H1 (cell line): ENCODE data around the gene MAPK8IP1. TPM values are rescaled to one million over a fixed set of nuclear protein-coding genes. Genes with fewer than 3 reads are reported as not detected.

ENCODE experiments used
- CTCF ChIA-PET: fragments of 300-600 bp; sonication (Branson Sonifier 250); formaldehyde crosslinking; loops from one replicate; lab custom pipeline; 2021; ENCODE audit not compliant: partially characterized antibody; lab: Charles Lee
- POLR2A ChIA-PET: fragments of 300-600 bp; sonication (Branson Sonifier 250); formaldehyde crosslinking; loops from one replicate; lab custom pipeline; 2021; ENCODE audit warnings: inconsistent platforms; ENCODE audit not compliant: partially characterized antibody; lab: Charles Lee
- DNase-seq, 2 experiments: peaks; one replicate each; pipeline versions ENCODE4 v3.0.0 to v3.0.0-alpha.2; 2010 to 2022; ENCODE audit warnings: low spot score in 2 of 2, low read depth in 1 of 2, mixed read lengths in 1 of 2
- FAIRE-seq: peaks from 2 replicates; lab custom pipeline; 2011; peaks lifted over from hg19 to GRCh38; lab: Jason Lieb, UNC
- H2AFZ ChIP-seq: 2 replicates; pipeline ENCODE4 v1.8.1; 2012; ENCODE audit warnings: low read length, inconsistent platforms
- H2AK5ac ChIP-seq: 2 replicates; pipeline ENCODE4 v1.6.1; 2013; ENCODE audit warnings: low read depth, low read length
- H2BK120ac ChIP-seq: replicated peaks from 2 replicates; pipeline ENCODE3; 2013; ENCODE audit warnings: low read depth, low read length, inconsistent platforms
- H2BK12ac ChIP-seq: 2 replicates; pipeline ENCODE4 v1.6.1; 2013; ENCODE audit warnings: low read depth, low read length
- H2BK15ac ChIP-seq: 2 replicates; pipeline ENCODE4 v1.6.1; 2013; ENCODE audit warnings: low read length
- H2BK20ac ChIP-seq: 2 replicates; pipeline ENCODE4 v1.6.1; 2013; ENCODE audit warnings: low read length
- H2BK5ac ChIP-seq: 2 replicates; pipeline ENCODE4 v1.6.1; 2013; ENCODE audit warnings: low read depth, low read length
- H3K14ac ChIP-seq: 2 replicates; pipeline ENCODE4 v1.6.1; 2013; ENCODE audit warnings: inconsistent platforms; ENCODE audit not compliant: insufficient read length
- H3K18ac ChIP-seq: 2 replicates; pipeline ENCODE4 v1.6.1; 2013; ENCODE audit warnings: low read length; ENCODE audit errors: extremely low read depth
- H3K23ac ChIP-seq: 2 replicates; pipeline ENCODE4 v1.6.1; 2013; ENCODE audit warnings: inconsistent platforms; ENCODE audit not compliant: insufficient read length
- H3K23me2 ChIP-seq: 2 replicates; pipeline ENCODE4 v1.6.1; 2013; ENCODE audit warnings: low read depth, low read length
- H3K27ac ChIP-seq: 2 replicates; pipeline ENCODE4 v1.6.1; 2011; ENCODE audit warnings: low read depth, low read length, inconsistent platforms
- H3K27me3 ChIP-seq, 4 experiments: replicated peaks in 1 of 4; 1 replicate in 1 of 4; 2 replicates in 3 of 4; pipeline versions ENCODE4 v1.6.1 to v1.8.1; 2011 to 2013; ENCODE audit warnings: low read length in 3 of 4, mild to moderate bottlenecking in 3 of 4, inconsistent platforms in 2 of 4, mixed read lengths in 2 of 4, moderate library complexity in 1 of 4; ENCODE audit not compliant: control insufficient read depth in 3 of 4, insufficient read depth in 3 of 4; ENCODE audit errors: extremely low read depth in 1 of 4
- H3K36me3 ChIP-seq, 4 experiments: 2 replicates each; pipeline versions ENCODE4 v1.6.1 to v1.8.1; 2011 to 2013; ENCODE audit warnings: mild to moderate bottlenecking in 4 of 4, low read length in 3 of 4, moderate library complexity in 2 of 4, control low read depth in 1 of 4, inconsistent platforms in 1 of 4; ENCODE audit not compliant: insufficient read depth in 4 of 4, control insufficient read depth in 2 of 4
- H3K4ac ChIP-seq: replicated peaks from 2 replicates; pipeline ENCODE3; 2013; ENCODE audit warnings: low read length, low read depth, mixed read lengths, inconsistent platforms; ENCODE audit not compliant: insufficient read length
- H3K4me1 ChIP-seq, 4 experiments: replicated peaks in 1 of 4; 1 replicate in 1 of 4; 2 replicates in 3 of 4; pipeline versions ENCODE4 v1.6.1 to v1.8.1; 2011 to 2013; ENCODE audit warnings: low read length in 3 of 4, inconsistent platforms in 2 of 4, mixed read lengths in 1 of 4; ENCODE audit not compliant: insufficient read depth in 4 of 4, control insufficient read depth in 3 of 4
- H3K4me2 ChIP-seq, 2 experiments: 2 replicates each; pipeline versions ENCODE4 v1.6.1 to v1.8.1; 2011 to 2013; ENCODE audit warnings: low read depth in 2 of 2, low read length in 2 of 2, control low read depth in 1 of 2, inconsistent platforms in 1 of 2, mild to moderate bottlenecking in 1 of 2; ENCODE audit not compliant: insufficient read depth in 1 of 2
- H3K4me3 ChIP-seq, 4 experiments: fragments of 200-600, 300-600 bp in 1 of 4; sonication (generic), shearing (Covaris generic), sonication (Bioruptor Twin) in 1 of 4; 2 replicates each; pipeline versions ENCODE4 v1.5.1 to v1.8.1; 2011 to 2016; ENCODE audit warnings: low read length in 4 of 4, low read depth in 3 of 4, control low read depth in 2 of 4, inconsistent platforms in 2 of 4, mild to moderate bottlenecking in 2 of 4, mixed read lengths in 1 of 4, moderate library complexity in 1 of 4; ENCODE audit not compliant: insufficient read depth in 2 of 4; ENCODE audit errors: extremely low read depth in 1 of 4
- H3K56ac ChIP-seq: replicated peaks from 2 replicates; pipeline ENCODE3; 2013; ENCODE audit warnings: low read depth, mild to moderate bottlenecking, mixed read lengths, low read length, inconsistent platforms; ENCODE audit not compliant: insufficient read length
- H3K79me1 ChIP-seq: 2 replicates; pipeline ENCODE4 v1.6.1; 2013; ENCODE audit warnings: low read depth, low read length, control low read depth
- H3K79me2 ChIP-seq, 2 experiments: 2 replicates each; pipeline versions ENCODE4 v1.6.1 to v1.8.1; 2012 to 2013; ENCODE audit warnings: low read length in 2 of 2, mild to moderate bottlenecking in 2 of 2, inconsistent platforms in 1 of 2; ENCODE audit not compliant: insufficient read depth in 2 of 2, control insufficient read depth in 1 of 2
- H3K9ac ChIP-seq, 4 experiments: replicated peaks in 1 of 4; 1 replicate in 1 of 4; 2 replicates in 3 of 4; pipeline versions ENCODE4 v1.6.1 to v1.8.1; 2011 to 2013; ENCODE audit warnings: low read depth in 3 of 4, low read length in 3 of 4, control low read depth in 2 of 4, mild to moderate bottlenecking in 2 of 4, moderate library complexity in 2 of 4, inconsistent platforms in 1 of 4; ENCODE audit errors: extremely low read depth in 1 of 4
- H3K9me3 ChIP-seq, 2 experiments: 2 replicates each; pipeline versions ENCODE4 v1.6.1 to v1.8.1; 2012 to 2013; ENCODE audit warnings: mild to moderate bottlenecking in 2 of 2, moderate library complexity in 2 of 2, control low read depth in 1 of 2, inconsistent platforms in 1 of 2, low read depth in 1 of 2, low read length in 1 of 2, mixed read lengths in 1 of 2; ENCODE audit not compliant: insufficient read depth in 2 of 2
- H4K20me1 ChIP-seq, 2 experiments: replicated peaks in 1 of 2; 2 replicates each; pipeline versions ENCODE3 to v1.8.1; 2011 to 2013; ENCODE audit warnings: inconsistent platforms in 2 of 2, low read length in 2 of 2, mild to moderate bottlenecking in 1 of 2; ENCODE audit not compliant: insufficient read depth in 2 of 2, control insufficient read depth in 1 of 2
- H4K5ac ChIP-seq: 2 replicates; pipeline ENCODE4 v1.6.1; 2013; ENCODE audit warnings: low read length, low read depth, mixed read lengths, inconsistent platforms; ENCODE audit not compliant: insufficient read length
- H4K8ac ChIP-seq: 2 replicates; pipeline ENCODE4 v1.8.0; 2013; ENCODE audit warnings: mild to moderate bottlenecking, moderate library complexity, low read length, inconsistent platforms; ENCODE audit not compliant: insufficient read depth; ENCODE audit errors: extremely low read depth
- H4K91ac ChIP-seq: replicated peaks from 2 replicates; pipeline ENCODE3; 2013; ENCODE audit warnings: low read length, mixed read lengths, inconsistent platforms; ENCODE audit not compliant: insufficient read length
- CEBPB ChIP-seq: IDR thresholded peaks from 2 replicates; pipeline ENCODE4 v1.6.1; 2012; ENCODE audit warnings: low read depth, low read length
- CREB1 ChIP-seq: IDR thresholded peaks from 2 replicates; pipeline ENCODE4 v1.6.1; 2012; ENCODE audit warnings: inconsistent platforms
- EP300 ChIP-seq, 2 experiments: IDR thresholded peaks; 1 replicate in 1 of 2; 2 replicates in 1 of 2; pipeline ENCODE4 v1.6.1; 2011 to 2012; ENCODE audit warnings: low read depth in 2 of 2, low read length in 2 of 2, mild to moderate bottlenecking in 2 of 2, borderline replicate concordance in 1 of 2, inconsistent platforms in 1 of 2, moderate library complexity in 1 of 2
- GTF2F1 ChIP-seq: IDR thresholded peaks from 2 replicates; pipeline ENCODE4 v1.6.1; 2012; ENCODE audit warnings: low read depth, low read length, improper control_type of control experiment, borderline replicate concordance
- HDAC6 ChIP-seq: IDR thresholded peaks from one replicate; pipeline ENCODE4 v1.7.1; 2012; ENCODE audit warnings: low read depth, mild to moderate bottlenecking, inconsistent platforms, low read length, moderate library complexity
- MAFK ChIP-seq: IDR thresholded peaks from 2 replicates; pipeline ENCODE4 v1.6.1; 2012; ENCODE audit warnings: low read depth, mild to moderate bottlenecking, improper control_type of control experiment, low read length
- NANOG ChIP-seq: IDR thresholded peaks from 2 replicates; pipeline ENCODE4 v1.6.1; 2011; ENCODE audit warnings: low read length, low read depth, mild to moderate bottlenecking, inconsistent platforms; ENCODE audit not compliant: insufficient read depth, poor library complexity, severe bottlenecking
- SAP30 ChIP-seq: fragments of 300-600 bp; sonication (generic); IDR thresholded peaks from 2 replicates; pipeline ENCODE4 v1.7.1; 2012; ENCODE audit warnings: low read length, moderate library complexity, mild to moderate bottlenecking, inconsistent platforms; ENCODE audit not compliant: insufficient read depth, insufficient replicate concordance
- SIN3A ChIP-seq, 2 experiments: IDR thresholded peaks in 1 of 2; conservative IDR thresholded peaks in 1 of 2; 2 replicates each; pipeline ENCODE4 v1.6.1; 2011 to 2012; ENCODE audit warnings: low read length in 2 of 2, improper control_type of control experiment in 1 of 2, low read depth in 1 of 2, mild to moderate bottlenecking in 1 of 2
- SIRT6 ChIP-seq: IDR thresholded peaks from one replicate; pipeline ENCODE4 v1.7.1; 2012; ENCODE audit warnings: low read length, inconsistent platforms
- SP1 ChIP-seq: IDR thresholded peaks from 2 replicates; pipeline ENCODE4 v1.6.1; 2011; ENCODE audit warnings: low read depth, low read length
- SUZ12 ChIP-seq: fragments of 200-600 bp; sonication (generic); IDR thresholded peaks from 2 replicates; pipeline ENCODE4 v1.6.1; 2012; ENCODE audit warnings: mild to moderate bottlenecking, inconsistent platforms, low read length, moderate library complexity, mixed read lengths
- WGBS, 2 experiments: shearing (Covaris generic) in 1 of 2; methylation state at CpG; one replicate each; pipeline versions ENCODE4 v1.1.6 to v1.1.7; 2013 to 2015; ENCODE audit warnings: low lambda C conversion rate in 2 of 2, mixed read lengths in 2 of 2, inconsistent platforms in 1 of 2, low coverage in 1 of 2, missing lambda C conversion rate in 1 of 2; ENCODE audit not compliant: insufficient replicate concordance in 2 of 2, insufficient coverage in 1 of 2, insufficient read length in 1 of 2; ENCODE audit errors: extremely low coverage in 1 of 2, missing lambda C conversion rate in 1 of 2; 5-methylcytosine and 5-hydroxymethylcytosine counted together
- polyA plus RNA-seq, 7 experiments: library from polyadenylated mRNA; depleted of rRNA in 3 of 7; stranded (reverse) in 5 of 7; unstranded in 2 of 7; fragments of >200 nt in 5 of 7; fragments of 200-250 nt in 2 of 7; gene quantifications; 1 replicate in 5 of 7; 2 replicates in 1 of 7; 4 replicates in 1 of 7; pipeline versions ENCODE4 v1.2.1 to v1.2.3, GENCODE V29; 2011 to 2013; ENCODE audit warnings: missing spikeins in 2 of 7, mixed read lengths in 2 of 7
- total RNA-seq: library from RNA; stranded (reverse); fragmentation: NEBNext Ultra II Directional; extraction: Animal tissue kit (Norgen Biotek cat#: 25700); gene quantifications from 2 replicates; pipeline ENCODE4 v1.2.1, GENCODE V29; 2021
- TF ChIP-seq, protein P1 (sequence below): IDR thresholded peaks from 2 replicates; pipeline ENCODE4 v1.6.1; 2012; ENCODE audit warnings: inconsistent platforms

The MAPK8IP1 gene
- total and polyA plus RNA-seq, 2 of the 8 experiments (the other 6 are each of a cell fraction or from before 2014, with no cell fraction given): 32.4 to 40.1 TPM

DNA sequence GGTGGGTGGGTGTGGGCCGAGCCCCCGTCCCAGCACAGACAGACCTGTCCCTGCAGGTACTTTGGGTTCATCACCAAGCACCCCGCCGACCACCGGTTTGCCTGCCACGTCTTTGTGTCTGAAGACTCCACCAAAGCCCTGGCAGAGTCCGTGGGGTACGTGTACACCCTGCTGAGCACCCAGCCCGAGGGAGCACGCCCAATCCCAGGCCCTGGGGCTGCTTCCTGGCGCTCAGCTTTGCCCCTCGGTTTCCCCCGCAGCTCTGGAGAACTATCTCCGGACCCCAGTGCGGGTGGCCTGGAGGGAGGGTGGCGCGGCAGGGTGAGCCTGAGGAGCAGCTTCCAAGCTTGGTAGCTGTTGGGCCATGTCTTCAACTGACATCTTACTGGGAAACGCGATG is 19.6 kb downstream of the MAPK8IP1 start:
- peaks cover 2% of the 10 kb centered on the region for H3K79me1 ChIP-seq
- H3K4me1 ChIP-seq: peaks cover 0 to 9% (median 3%) of the 10 kb centered on the region in 4 experiments; a peak in 5 of 7 replicates
- no peak overlapping the region for H3K27ac ChIP-seq
- no peak overlapping the region for H3K4me2 ChIP-seq
- H3K27me3 ChIP-seq: peaks cover 0 to 5% (median 2%) of the 10 kb centered on the region in 4 experiments; a peak in 1 of 7 replicates
- no peak overlapping the region for H2BK120ac ChIP-seq
- no peak for FAIRE-seq
- H4K91ac ChIP-seq: no peak overlapping the region
- H2BK20ac ChIP-seq: no peak overlapping the region
- no peak overlapping the region for H2BK12ac ChIP-seq
- no peak overlapping the region for H2BK5ac ChIP-seq
- H3K14ac ChIP-seq: no peak overlapping the region
- no peak overlapping the region for H3K4ac ChIP-seq
- H3K9ac ChIP-seq: no peak overlapping the region
- peaks cover 6 to 23% (median 18%) of the 10 kb centered on the region in 4 experiments; a peak in 6 of 8 replicates for H3K36me3 ChIP-seq
- peaks cover 8% of the 10 kb centered on the region for H3K23me2 ChIP-seq
- H4K8ac ChIP-seq: no peak overlapping the region
- no peak overlapping the region for H2BK15ac ChIP-seq
- no peak overlapping the region for H3K56ac ChIP-seq
- H3K9me3 ChIP-seq: no peaks in the 10 kb centered on the region
- H3K23ac ChIP-seq: no peak overlapping the region
- no peak overlapping the region for H2AFZ ChIP-seq
- no peak overlapping the region for H4K5ac ChIP-seq
- H3K18ac ChIP-seq: no peak overlapping the region
- CTCF ChIA-PET: interaction anchor here (1.0 to 1.2 kb wide), 3 partner anchors 29 to 101 kb away, joined by 3 to 4 read pairs (median 4); no protein-coding TSS in a partner anchor
- DNase-seq: no peak
- 87% methylated on average over 18 of the region's 19 CpGs; no CpG with 5 or more reads in 1 of the 2 experiments for WGBS, 2 experiments
- peaks cover 10 to 24% of the 10 kb centered on the region in 2 experiments for H4K20me1 ChIP-seq
- H3K4me3 ChIP-seq: no peak overlapping the region
- POLR2A ChIA-PET: interaction anchor here (1.0 to 6.2 kb wide), 5 partner anchors 11 to 43 kb away, joined by 4 to 36 read pairs (median 5); partner anchors contain the start of genes LARGE2 and PEX16
- H3K79me2 ChIP-seq: no peaks in the 10 kb centered on the region
- H2AK5ac ChIP-seq: no peak overlapping the region
- TF ChIP-seq SAP30 (no peak), CREB1 (no peak), SUZ12 (no peak), MAFK (no peak), SP1 (no peak), GTF2F1 (no peak), EP300 (IDR thresholded peaks at IDR 0.05; ENCODE audit: borderline replicate concordance in 1 of 2, low read depth in 2 of 2, low read length in 2 of 2) (no peak), CEBPB (no peak), NANOG (no peak), SIN3A (conservative IDR thresholded peaks at IDR 0.05 in 1 of 2, IDR thresholded peaks at IDR 0.05 in 1 of 2; ENCODE audit: low read depth in 1 of 2, low read length in 2 of 2) (no peak), HDAC6 (no peak), SIRT6 (no peak)
- TF ChIP-seq, protein P1, sequence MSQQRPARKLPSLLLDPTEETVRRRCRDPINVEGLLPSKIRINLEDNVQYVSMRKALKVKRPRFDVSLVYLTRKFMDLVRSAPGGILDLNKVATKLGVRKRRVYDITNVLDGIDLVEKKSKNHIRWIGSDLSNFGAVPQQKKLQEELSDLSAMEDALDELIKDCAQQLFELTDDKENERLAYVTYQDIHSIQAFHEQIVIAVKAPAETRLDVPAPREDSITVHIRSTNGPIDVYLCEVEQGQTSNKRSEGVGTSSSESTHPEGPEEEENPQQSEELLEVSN: no peak
